GM18526 (cell line): ENCODE results near the gene NUDT1.

ENCODE experiments used
- POLR2A ChIP-seq: IDR thresholded peaks from 3 replicates; pipeline ENCODE4 v1.6.1; 2011; ENCODE audit not compliant: insufficient read length; ENCODE audit errors: extremely low read depth

The NUDT1 gene

GRCh38 chr7:2241580-2242540 is at the start of gene NUDT1, which contains the start of gene MRM2:
Gene NUDT1 (plus strand): TSS chr7:2242226. CDS start chr7:2244575, 2,349 bp downstream.
Gene MRM2 (minus strand): TSS chr7:2242205. CDS start chr7:2242169, 36 bp downstream.
- peak; percentile 96 for TF ChIP-seq POLR2A

GRCh38 chr7:2192831-2193534 is 49.0 kb upstream of the NUDT1 start:
- no peak for TF ChIP-seq POLR2A

GRCh38 chr7:2193575-2194305 is 48.3 kb upstream of the NUDT1 start:
- TF ChIP-seq POLR2A: no peak

- no peak for TF ChIP-seq POLR2A
Observed at GRCh38 chr7:2195400-2196246, 46.4 kb upstream of the NUDT1 start.

GRCh38 chr7:2196381-2197378 is 45.3 kb upstream of the NUDT1 start:
- no peak for TF ChIP-seq POLR2A

GRCh38 chr7:2197436-2198155 is 44.4 kb upstream of the NUDT1 start:
- no peak for TF ChIP-seq POLR2A

- no peak for TF ChIP-seq POLR2A
Observed at GRCh38 chr7:2198206-2198605, 43.8 kb upstream of the NUDT1 start.

- no peak for TF ChIP-seq POLR2A
Observed at GRCh38 chr7:2198760-2199159, 43.3 kb upstream of the NUDT1 start.

- TF ChIP-seq POLR2A: no peak
Observed at GRCh38 chr7:2199528-2199927, 42.5 kb upstream of the NUDT1 start.

- no peak for TF ChIP-seq POLR2A
Observed at GRCh38 chr7:2199956-2200583, 42.0 kb upstream of the NUDT1 start.

- TF ChIP-seq POLR2A: no peak
Observed at GRCh38 chr7:2200584-2200980, 41.4 kb upstream of the NUDT1 start.

- TF ChIP-seq POLR2A: no peak
Observed at GRCh38 chr7:2201128-2201527, 40.9 kb upstream of the NUDT1 start.
